HepG2 (cell line): ENCODE results near the gene IFNA6. TPM values are rescaled to one million over a fixed set of nuclear protein-coding genes. Genes with fewer than 3 reads are reported as not detected.

Source experiments
- ATAC-seq: fragments of 200-7000 bp; cut with Tn5 transposase; 3 replicates; pipeline ENCODE4 v1.9.1; 2020; ENCODE audit warnings: mild to moderate bottlenecking, moderate library complexity
- BruUV-seq: library from RNA; stranded (reverse); fragments of 400-500 nt; replicated peaks from 2 replicates; lab custom pipeline; 2021; lab: Mats Ljungman, UMichigan
- CTCF ChIA-PET: fragments of 300-600 bp; formaldehyde crosslinking; extraction: SDS; loops from one replicate; lab custom pipeline; 2021; ENCODE audit warnings: low total read pairs, inconsistent platforms, low intra/inter-chr PET ratio; lab: Yijun Ruan, JAX
- POLR2A ChIA-PET: fragments of 350-600 bp; sonication (Branson Sonifier 250); formaldehyde crosslinking; loops from one replicate; lab custom pipeline; 2020; ENCODE audit warnings: antibody characterized with exemption, inconsistent platforms; lab: Yijun Ruan, JAX
- DNase-seq: peaks from one replicate; pipeline ENCODE4 v3.0.0-alpha.2; 2015; ENCODE audit warnings: low spot score
- FAIRE-seq: peaks from 3 replicates; lab custom pipeline; 2011; peaks lifted over from hg19 to GRCh38; lab: Jason Lieb, UNC
- H2AFZ ChIP-seq: one replicate; pipeline ENCODE4 v1.6.1; 2011; ENCODE audit warnings: low read length, inconsistent platforms
- H3K27ac ChIP-seq: fragments of 300-600 bp; 3 replicates; pipeline ENCODE4 v1.8.0; 2011; ENCODE audit warnings: mixed run types, mild to moderate bottlenecking, mixed read lengths, low read length, inconsistent platforms; ENCODE audit not compliant: insufficient read depth; ENCODE audit errors: extremely low read length
- H3K27me3 ChIP-seq, 2 experiments: fragments of 200-600 bp in 1 of 2; 2 replicates in 1 of 2; 3 replicates in 1 of 2; pipeline versions ENCODE4 v1.6.0 to v1.8.0; 2011; ENCODE audit warnings: low read length in 2 of 2, mild to moderate bottlenecking in 2 of 2, moderate library complexity in 2 of 2, inconsistent platforms in 1 of 2; ENCODE audit not compliant: insufficient read depth in 2 of 2, control insufficient read depth in 1 of 2
- H3K36me3 ChIP-seq, 2 experiments: fragments of 200-600 bp in 1 of 2; replicated peaks in 1 of 2; 2 replicates in 1 of 2; 3 replicates in 1 of 2; pipeline versions ENCODE4 v1.5.1 to v1.8.0; 2011; ENCODE audit warnings: low read length in 2 of 2, inconsistent platforms in 1 of 2; ENCODE audit not compliant: insufficient read depth in 2 of 2, control insufficient read depth in 1 of 2
- H3K4me1 ChIP-seq: 2 replicates; pipeline ENCODE4 v1.5.1; 2012; ENCODE audit warnings: low read length, inconsistent platforms; ENCODE audit not compliant: insufficient read depth
- H3K4me2 ChIP-seq: 2 replicates; pipeline ENCODE4 v1.6.0; 2011; ENCODE audit warnings: low read depth, low read length, inconsistent platforms
- H3K4me3 ChIP-seq, 3 experiments: fragments of 200-600 bp in 1 of 3; sonication (generic), shearing (Covaris generic) in 1 of 3; replicated peaks in 1 of 3; 2 replicates each; pipeline ENCODE4 v1.5.1; 2011 to 2016; ENCODE audit warnings: low read length in 3 of 3, inconsistent platforms in 2 of 3, low read depth in 2 of 3, mild to moderate bottlenecking in 2 of 3, control low read depth in 1 of 3, mixed read lengths in 1 of 3; ENCODE audit not compliant: insufficient read depth in 1 of 3
- H3K79me2 ChIP-seq: one replicate; pipeline ENCODE4 v1.6.1; 2011; ENCODE audit warnings: low read length, inconsistent platforms; ENCODE audit not compliant: insufficient read depth
- H3K9ac ChIP-seq: 2 replicates; pipeline ENCODE4 v1.6.0; 2011; ENCODE audit warnings: mild to moderate bottlenecking, low read depth, low read length, inconsistent platforms; ENCODE audit not compliant: insufficient read depth
- H3K9me3 ChIP-seq: 2 replicates; pipeline ENCODE4 v1.5.1; 2012; ENCODE audit warnings: mild to moderate bottlenecking, low read length
- H4K20me1 ChIP-seq: 2 replicates; pipeline ENCODE4 v1.6.0; 2011; ENCODE audit warnings: inconsistent platforms, mild to moderate bottlenecking, low read length, moderate library complexity; ENCODE audit not compliant: insufficient read depth
- CAMTA2 ChIP-seq: sonication (generic); formaldehyde crosslinking; IDR thresholded peaks from 2 replicates; pipeline ENCODE4 v1.4.0; 2020; ENCODE audit warnings: mild to moderate bottlenecking, missing genetic modification reagents, borderline replicate concordance
- FLYWCH1 ChIP-seq: sonication (generic); formaldehyde crosslinking; IDR thresholded peaks from 2 replicates; pipeline ENCODE4 v1.8.1; 2023; ENCODE audit warnings: mild to moderate bottlenecking, missing genetic modification reagents
- HOXA3 ChIP-seq: sonication (generic); formaldehyde crosslinking; IDR thresholded peaks from 2 replicates; pipeline ENCODE4 v1.5.0; 2020; ENCODE audit warnings: missing genetic modification reagents
- HOXD1 ChIP-seq: sonication (generic); formaldehyde crosslinking; IDR thresholded peaks from 2 replicates; pipeline ENCODE4 v1.5.0; 2020; ENCODE audit warnings: missing genetic modification reagents
- KMT2B ChIP-seq: IDR thresholded peaks from 2 replicates; pipeline ENCODE4 v1.6.1; 2016; ENCODE audit warnings: missing genetic modification reagents, missing compliant biosample characterization
- MAZ ChIP-seq, 2 experiments: sonication (generic) in 1 of 2; formaldehyde crosslinking in 1 of 2; IDR thresholded peaks; 2 replicates each; pipeline versions ENCODE4 v1.5.0 to v1.6.1; 2012 to 2020; ENCODE audit warnings: low read depth in 2 of 2, mild to moderate bottlenecking in 2 of 2, borderline replicate concordance in 1 of 2, improper control_type of control experiment in 1 of 2, low read length in 1 of 2, missing genetic modification reagents in 1 of 2, moderate library complexity in 1 of 2
- NFYB ChIP-seq: sonication (generic); formaldehyde crosslinking; IDR thresholded peaks from 2 replicates; pipeline ENCODE4 v1.4.0; 2020; ENCODE audit warnings: missing genetic modification reagents
- PHB2 ChIP-seq: fragments of 450-650 bp; IDR thresholded peaks from 2 replicates; pipeline ENCODE4 v1.6.1; 2018; ENCODE audit not compliant: partially characterized antibody
- SMAD3 ChIP-seq: sonication (generic); formaldehyde crosslinking; IDR thresholded peaks from 2 replicates; pipeline ENCODE4 v1.4.0; 2020; ENCODE audit warnings: missing genetic modification reagents
- SP2 ChIP-seq: sonication (generic); formaldehyde crosslinking; IDR thresholded peaks from 2 replicates; pipeline ENCODE4 v1.5.1; 2020; ENCODE audit warnings: mild to moderate bottlenecking, missing genetic modification reagents
- TIGD3 ChIP-seq: sonication (generic); formaldehyde crosslinking; IDR thresholded peaks from 2 replicates; pipeline ENCODE4 v1.5.1; 2020; ENCODE audit warnings: mild to moderate bottlenecking, missing genetic modification reagents, borderline replicate concordance
- ZFP90 ChIP-seq: sonication (generic); formaldehyde crosslinking; IDR thresholded peaks from 2 replicates; pipeline ENCODE4 v1.8.0; 2022; ENCODE audit warnings: missing genetic modification reagents, mild to moderate bottlenecking, inconsistent platforms, borderline replicate concordance
- ZNF275 ChIP-seq: sonication (generic); formaldehyde crosslinking; IDR thresholded peaks from 2 replicates; pipeline ENCODE4 v1.8.0; 2022; ENCODE audit warnings: missing genetic modification reagents, mild to moderate bottlenecking, inconsistent platforms, borderline replicate concordance
- ZNF710 ChIP-seq: sonication (generic); formaldehyde crosslinking; IDR thresholded peaks from 2 replicates; pipeline ENCODE4 v1.5.0; 2020; ENCODE audit warnings: mild to moderate bottlenecking, missing genetic modification reagents, borderline replicate concordance
- WGBS: methylation state at CpG from one replicate; pipeline ENCODE4 v1.1.6; 2017; ENCODE audit warnings: low lambda C conversion rate; 5-methylcytosine and 5-hydroxymethylcytosine counted together
- in situ Hi-C: cut with HindIII; loops from 2 replicates; pipeline ENCODE4 v1.10.0; 2017; ENCODE audit warnings: low pct_unique_long_range_greater_than_20kb; ENCODE audit not compliant: extremely low pct_ligation_motif_present
- intact Hi-C: fragments of 100-400 bp; cut with micrococcal nuclease; formaldehyde crosslinking; loops from one replicate; pipeline ENCODE4 v1.10.0; 2022; ENCODE audit not compliant: unreplicated experiment
- polyA plus RNA-seq, 8 experiments: library from polyadenylated mRNA; depleted of rRNA in 3 of 8; stranded (reverse) in 7 of 8; unstranded in 1 of 8; fragments of >200 nt; fragmentation: Illumina TruSeq in 4 of 8; extraction: Trizol in 4 of 8; gene quantifications; 2 replicates each; pipeline versions ENCODE4 v1.2.1 to v1.2.3, GENCODE V29; 2011 to 2016; ENCODE audit warnings: low read depth in 4 of 8, missing spikeins in 1 of 8, mixed read lengths in 1 of 8; ENCODE audit not compliant: insufficient read depth in 1 of 8
- total RNA-seq, 5 experiments: library from RNA; depleted of rRNA; stranded (reverse); fragments of >200 nt; fragmentation: Illumina TruSeq; extraction: Trizol; gene quantifications; 2 replicates each; pipeline ENCODE4 v1.2.3, GENCODE V29; 2016; ENCODE audit warnings: low read depth in 1 of 5

The IFNA6 gene
- total and polyA plus RNA-seq, 2 of the 13 experiments (the other 11 are each of a cell fraction or from before 2014, with no cell fraction given) = not detected

GRCh38 chr9:21314152-21314551 lies 36.5 kb downstream of the IFNA6 start:
- Histone ChIP-seq H3K4me1 (no peaks in the 10 kb centered on the region), H3K9ac (no peak overlapping the region), H3K27ac (no peak overlapping the region), H3K4me2 (no peak overlapping the region), H3K36me3 (no peaks in the 10 kb centered on the region), H3K4me3 (no peak overlapping the region), H2AFZ (no peak overlapping the region), H3K27me3 (no peaks in the 10 kb centered on the region), H3K9me3 (no peaks in the 10 kb centered on the region), H4K20me1 (no peaks in the 10 kb centered on the region), H3K79me2 (no peaks in the 10 kb centered on the region)
- no TSS peak for BruUV-seq
- 6% methylated on average over 2 of the region's 2 CpGs for WGBS
- ATAC-seq (no peak), DNase-seq (no peak), FAIRE-seq (no peak)
- ChIA-PET CTCF (interaction anchor here (0.6 kb wide), 1 partner anchor 163 kb away, joined by 3 read pairs; no protein-coding TSS in a partner anchor), POLR2A (no interaction called here)
- no peak for TF ChIP-seq HOXA3 (CRISPR knock-in tag)
- TF ChIP-seq ZNF710 (CRISPR knock-in tag) = no peak
- in situ Hi-C loops = no loop called here
- intact Hi-C loops = no loop called here

- ChIA-PET POLR2A (no interaction called here), CTCF (no interaction called here)
- ATAC-seq = no peak
- Histone ChIP-seq H3K9ac (no peak overlapping the region), H3K4me1 (no peaks in the 10 kb centered on the region), H3K9me3 (no peaks in the 10 kb centered on the region), H3K36me3 (no peaks in the 10 kb centered on the region), H2AFZ (no peak overlapping the region), H3K4me3 (no peak overlapping the region), H4K20me1 (no peaks in the 10 kb centered on the region), H3K27me3 (no peaks in the 10 kb centered on the region), H3K4me2 (no peak overlapping the region), H3K27ac (no peak overlapping the region), H3K79me2 (no peaks in the 10 kb centered on the region)
- DNase-seq = no peak
- 0% methylated on average over 1 of the region's 1 CpG for whole genome bisulfite sequencing
- no peak for FAIRE-seq
- intact Hi-C loops (no loop called here), in situ Hi-C loops (no loop called here)
- BruUV-seq = no TSS peak
- TF ChIP-seq NFYB (CRISPR knock-in tag) (no peak), SMAD3 (CRISPR knock-in tag) (no peak), SP2 (CRISPR knock-in tag) (no peak), PHB2 (no peak), HOXD1 (CRISPR knock-in tag) (no peak), CAMTA2 (no peak), FLYWCH1 (no peak), MAZ (IDR thresholded peaks at IDR 0.05; ENCODE audit: borderline replicate concordance, low read depth, low read length) (no peak), MAZ (CRISPR knock-in tag; IDR thresholded peaks at IDR 0.05; ENCODE audit: low read depth) (no peak), TIGD3 (CRISPR knock-in tag) (no peak), KMT2B (CRISPR knock-in tag) (no peak), ZNF275 (CRISPR knock-in tag) (no peak), ZFP90 (CRISPR knock-in tag) (no peak)
Measured at GRCh38 chr9:21311889-21312288, 38.8 kb downstream of the IFNA6 start.
